ENCODE measurements around the gene PRXL2B.

DNA sequence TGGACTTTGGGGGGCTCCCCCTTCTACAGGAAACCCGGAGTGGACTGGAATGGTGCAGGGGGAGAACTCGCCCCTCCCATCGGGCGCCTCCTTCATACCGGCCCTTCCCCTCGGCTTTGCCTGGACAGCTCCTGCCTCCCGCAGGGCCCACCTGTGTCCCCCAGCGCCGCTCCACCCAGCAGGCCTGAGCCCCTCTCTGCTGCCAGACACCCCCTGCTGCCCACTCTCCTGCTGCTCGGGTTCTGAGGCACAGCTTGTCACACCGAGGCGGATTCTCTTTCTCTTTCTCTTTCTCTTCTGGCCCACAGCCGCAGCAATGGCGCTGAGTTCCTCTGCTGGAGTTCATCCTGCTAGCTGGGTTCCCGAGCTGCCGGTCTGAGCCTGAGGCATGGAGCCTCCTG lies 30.3 kb upstream of the PRXL2B start, which contains the start of gene TNFRSF14:
- TF ChIP-seq, protein P1, sequence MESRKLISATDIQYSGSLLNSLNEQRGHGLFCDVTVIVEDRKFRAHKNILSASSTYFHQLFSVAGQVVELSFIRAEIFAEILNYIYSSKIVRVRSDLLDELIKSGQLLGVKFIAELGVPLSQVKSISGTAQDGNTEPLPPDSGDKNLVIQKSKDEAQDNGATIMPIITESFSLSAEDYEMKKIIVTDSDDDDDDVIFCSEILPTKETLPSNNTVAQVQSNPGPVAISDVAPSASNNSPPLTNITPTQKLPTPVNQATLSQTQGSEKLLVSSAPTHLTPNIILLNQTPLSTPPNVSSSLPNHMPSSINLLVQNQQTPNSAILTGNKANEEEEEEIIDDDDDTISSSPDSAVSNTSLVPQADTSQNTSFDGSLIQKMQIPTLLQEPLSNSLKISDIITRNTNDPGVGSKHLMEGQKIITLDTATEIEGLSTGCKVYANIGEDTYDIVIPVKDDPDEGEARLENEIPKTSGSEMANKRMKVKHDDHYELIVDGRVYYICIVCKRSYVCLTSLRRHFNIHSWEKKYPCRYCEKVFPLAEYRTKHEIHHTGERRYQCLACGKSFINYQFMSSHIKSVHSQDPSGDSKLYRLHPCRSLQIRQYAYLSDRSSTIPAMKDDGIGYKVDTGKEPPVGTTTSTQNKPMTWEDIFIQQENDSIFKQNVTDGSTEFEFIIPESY (IDR thresholded peaks at IDR 0.05), result no peak
- no peak for TF ChIP-seq RAD21 (IDR thresholded peaks at IDR 0.05)
- TF ChIP-seq, protein P2, sequence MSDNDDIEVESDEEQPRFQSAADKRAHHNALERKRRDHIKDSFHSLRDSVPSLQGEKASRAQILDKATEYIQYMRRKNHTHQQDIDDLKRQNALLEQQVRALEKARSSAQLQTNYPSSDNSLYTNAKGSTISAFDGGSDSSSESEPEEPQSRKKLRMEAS (IDR thresholded peaks at IDR 0.05), result no peak
- TF ChIP-seq, protein P3, sequence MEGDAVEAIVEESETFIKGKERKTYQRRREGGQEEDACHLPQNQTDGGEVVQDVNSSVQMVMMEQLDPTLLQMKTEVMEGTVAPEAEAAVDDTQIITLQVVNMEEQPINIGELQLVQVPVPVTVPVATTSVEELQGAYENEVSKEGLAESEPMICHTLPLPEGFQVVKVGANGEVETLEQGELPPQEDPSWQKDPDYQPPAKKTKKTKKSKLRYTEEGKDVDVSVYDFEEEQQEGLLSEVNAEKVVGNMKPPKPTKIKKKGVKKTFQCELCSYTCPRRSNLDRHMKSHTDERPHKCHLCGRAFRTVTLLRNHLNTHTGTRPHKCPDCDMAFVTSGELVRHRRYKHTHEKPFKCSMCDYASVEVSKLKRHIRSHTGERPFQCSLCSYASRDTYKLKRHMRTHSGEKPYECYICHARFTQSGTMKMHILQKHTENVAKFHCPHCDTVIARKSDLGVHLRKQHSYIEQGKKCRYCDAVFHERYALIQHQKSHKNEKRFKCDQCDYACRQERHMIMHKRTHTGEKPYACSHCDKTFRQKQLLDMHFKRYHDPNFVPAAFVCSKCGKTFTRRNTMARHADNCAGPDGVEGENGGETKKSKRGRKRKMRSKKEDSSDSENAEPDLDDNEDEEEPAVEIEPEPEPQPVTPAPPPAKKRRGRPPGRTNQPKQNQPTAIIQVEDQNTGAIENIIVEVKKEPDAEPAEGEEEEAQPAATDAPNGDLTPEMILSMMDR (IDR thresholded peaks at IDR 0.05; ENCODE audit: low read depth, low read length, missing input control), result no peak
- TF ChIP-seq EGR1 (IDR thresholded peaks at IDR 0.05; ENCODE audit: low read depth in 2 of 2), result no peak
- TF ChIP-seq SP1 (IDR thresholded peaks at IDR 0.05), result no peak
- no peak for TF ChIP-seq TAF1 (conservative IDR thresholded peaks at IDR 0.05)
- no peak for TF ChIP-seq JUND (IDR thresholded peaks at IDR 0.05)
- TF ChIP-seq, protein P4, sequence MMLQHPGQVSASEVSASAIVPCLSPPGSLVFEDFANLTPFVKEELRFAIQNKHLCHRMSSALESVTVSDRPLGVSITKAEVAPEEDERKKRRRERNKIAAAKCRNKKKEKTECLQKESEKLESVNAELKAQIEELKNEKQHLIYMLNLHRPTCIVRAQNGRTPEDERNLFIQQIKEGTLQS (IDR thresholded peaks at IDR 0.05), result no peak
